IMR-90 (cell line): Measurements from ENCODE around the gene FOXK2. TPM values are rescaled to one million over a fixed set of nuclear protein-coding genes. Genes with fewer than 3 reads are reported as not detected.

ENCODE experiments used
- ATAC-seq: fragments of 200-7000 bp; cut with Tn5 transposase; 2 replicates; pipeline ENCODE4 v1.9.1; 2020; ENCODE audit warnings: low read depth, mild to moderate bottlenecking, moderate library complexity
- BruUV-seq: library from RNA; stranded (reverse); fragments of 400-500 nt; replicated peaks from 2 replicates; lab custom pipeline; 2021; lab: Mats Ljungman, UMichigan
- CTCF ChIA-PET: fragments of 300-600 bp; formaldehyde crosslinking; extraction: SDS; loops from one replicate; lab custom pipeline; 2021; ENCODE audit warnings: antibody characterized with exemption; lab: Yijun Ruan, JAX
- POLR2A ChIA-PET: fragments of 300-600 bp; sonication (Branson Sonifier 250); formaldehyde crosslinking; loops from one replicate; lab custom pipeline; 2022; ENCODE audit warnings: antibody characterized with exemption; ENCODE audit not compliant: unreplicated experiment; lab: Charles Lee
- DNase-seq: peaks from one replicate; pipeline ENCODE4 v3.0.0; 2013
- H2AFZ ChIP-seq: replicated peaks from 2 replicates; pipeline ENCODE3; 2013; ENCODE audit warnings: low read length, mild to moderate bottlenecking; ENCODE audit not compliant: poor library complexity
- H2AK5ac ChIP-seq: 2 replicates; pipeline ENCODE4 v1.6.1; 2013; ENCODE audit warnings: low read depth, low read length, inconsistent platforms
- H2AK9ac ChIP-seq: replicated peaks from 2 replicates; pipeline ENCODE3; 2013; ENCODE audit warnings: mild to moderate bottlenecking, low read depth, low read length, moderate library complexity; ENCODE audit not compliant: poor library complexity
- H2BK120ac ChIP-seq: 2 replicates; pipeline ENCODE4 v1.6.1; 2013; ENCODE audit warnings: low read depth, low read length, inconsistent platforms
- H2BK15ac ChIP-seq: 3 replicates; pipeline ENCODE4 v1.6.1; 2013; ENCODE audit warnings: low read depth, low read length, inconsistent platforms
- H2BK20ac ChIP-seq: 2 replicates; pipeline ENCODE4 v1.6.1; 2013; ENCODE audit warnings: low read depth, mild to moderate bottlenecking, inconsistent platforms, low read length, moderate library complexity
- H2BK5ac ChIP-seq: 2 replicates; pipeline ENCODE4 v1.6.1; 2013; ENCODE audit warnings: mild to moderate bottlenecking, low read depth, low read length, inconsistent platforms; ENCODE audit not compliant: poor library complexity, severe bottlenecking
- H3K14ac ChIP-seq: replicated peaks from 2 replicates; pipeline ENCODE4 v1.6.1; 2013; ENCODE audit warnings: low read depth, low read length, inconsistent platforms
- H3K18ac ChIP-seq: 2 replicates; pipeline ENCODE4 v1.6.1; 2013; ENCODE audit warnings: low read depth, low read length, control low read depth
- H3K23ac ChIP-seq: 2 replicates; pipeline ENCODE4 v1.6.1; 2013; ENCODE audit warnings: low read depth, low read length, inconsistent platforms
- H3K27ac ChIP-seq: 2 replicates; pipeline ENCODE4 v1.5.1; 2013; ENCODE audit warnings: mild to moderate bottlenecking, control low read depth, low read length; ENCODE audit not compliant: insufficient read depth
- H3K27me3 ChIP-seq: 2 replicates; pipeline ENCODE4 v1.6.1; 2013; ENCODE audit warnings: low read length; ENCODE audit not compliant: control insufficient read depth, insufficient read depth
- H3K36me3 ChIP-seq: 2 replicates; pipeline ENCODE4 v1.6.1; 2013; ENCODE audit warnings: low read length, mixed read lengths; ENCODE audit not compliant: control insufficient read depth, insufficient read depth
- H3K4ac ChIP-seq: 2 replicates; pipeline ENCODE4 v1.6.1; 2013; ENCODE audit warnings: low read depth, low read length, inconsistent platforms
- H3K4me1 ChIP-seq: 2 replicates; pipeline ENCODE4 v1.6.1; 2013; ENCODE audit warnings: low read length, mixed read lengths; ENCODE audit not compliant: control insufficient read depth, insufficient read depth
- H3K4me2 ChIP-seq: 2 replicates; pipeline ENCODE4 v1.6.1; 2013; ENCODE audit warnings: low read depth, mild to moderate bottlenecking, control low read depth, low read length, moderate library complexity
- H3K4me3 ChIP-seq: 2 replicates; pipeline ENCODE4 v1.5.1; 2013; ENCODE audit warnings: low read depth, mild to moderate bottlenecking, control low read depth, low read length, moderate library complexity; ENCODE audit not compliant: insufficient read depth
- H3K56ac ChIP-seq: 2 replicates; pipeline ENCODE4 v1.6.1; 2013; ENCODE audit warnings: low read length, inconsistent platforms; ENCODE audit not compliant: insufficient read depth; ENCODE audit errors: extremely low read depth
- H3K79me1 ChIP-seq, 2 experiments: 2 replicates each; pipeline ENCODE4 v1.6.1; 2013; ENCODE audit warnings: low read length in 2 of 2, inconsistent platforms in 1 of 2, low read depth in 1 of 2
- H3K9ac ChIP-seq: 2 replicates; pipeline ENCODE4 v1.6.1; 2013; ENCODE audit warnings: low read depth, low read length, control low read depth
- H3K9me1 ChIP-seq: 2 replicates; pipeline ENCODE4 v1.6.1; 2013; ENCODE audit warnings: low read length, inconsistent platforms; ENCODE audit not compliant: insufficient read depth
- H3K9me3 ChIP-seq: 2 replicates; pipeline ENCODE4 v1.6.1; 2013; ENCODE audit warnings: low read length; ENCODE audit not compliant: control insufficient read depth, insufficient read depth
- H4K20me1 ChIP-seq: 2 replicates; pipeline ENCODE4 v1.6.1; 2013; ENCODE audit warnings: low read length, inconsistent platforms; ENCODE audit not compliant: insufficient read depth
- H4K5ac ChIP-seq: 2 replicates; pipeline ENCODE4 v1.6.1; 2013; ENCODE audit warnings: mild to moderate bottlenecking, low read depth, low read length, control low read depth
- H4K8ac ChIP-seq, 2 experiments: 2 replicates each; pipeline ENCODE4 v1.6.1; 2013; ENCODE audit warnings: low read depth in 2 of 2, low read length in 2 of 2, control low read depth in 1 of 2, inconsistent platforms in 1 of 2
- H4K91ac ChIP-seq: 2 replicates; pipeline ENCODE4 v1.6.1; 2013; ENCODE audit warnings: low read depth, low read length, inconsistent platforms; ENCODE audit not compliant: insufficient read depth
- BHLHE40 ChIP-seq: fragments of 150-350 bp; IDR thresholded peaks from 2 replicates; pipeline ENCODE4 v1.6.1; 2016; ENCODE audit warnings: mild to moderate bottlenecking, low read depth, low read length
- CEBPB ChIP-seq: IDR thresholded peaks from 2 replicates; pipeline ENCODE4 v1.6.1; 2012; ENCODE audit warnings: low read depth, low read length, improper control_type of control experiment
- CHD1 ChIP-seq: IDR thresholded peaks from 2 replicates; pipeline ENCODE4 v1.6.1; 2012; ENCODE audit warnings: low read depth, low read length, improper control_type of control experiment
- FOS ChIP-seq: fragments of 150-350 bp; IDR thresholded peaks from 2 replicates; pipeline ENCODE4 v1.6.1; 2016; ENCODE audit warnings: low read depth, low read length
- MAFK ChIP-seq: IDR thresholded peaks from 2 replicates; pipeline ENCODE4 v1.6.1; 2012; ENCODE audit warnings: low read depth, low read length, improper control_type of control experiment
- MAZ ChIP-seq: IDR thresholded peaks from 2 replicates; pipeline ENCODE4 v1.6.1; 2012; ENCODE audit warnings: low read depth, mild to moderate bottlenecking, low read length, improper control_type of control experiment, moderate library complexity, borderline replicate concordance
- MXI1 ChIP-seq: IDR thresholded peaks from 2 replicates; pipeline ENCODE4 v1.6.1; 2012; ENCODE audit warnings: low read depth, mild to moderate bottlenecking, low read length, moderate library complexity, borderline replicate concordance
- NFE2L2 ChIP-seq: fragments of 150-350 bp; IDR thresholded peaks from 2 replicates; pipeline ENCODE4 v1.6.1; 2016; ENCODE audit warnings: low read depth, mild to moderate bottlenecking, low read length
- POLR2A ChIP-seq: IDR thresholded peaks from 2 replicates; pipeline ENCODE4 v1.6.1; 2012; ENCODE audit warnings: mild to moderate bottlenecking, low read depth, low read length
- RAD21 ChIP-seq: IDR thresholded peaks from 2 replicates; pipeline ENCODE4 v1.6.1; 2012; ENCODE audit warnings: low read length, improper control_type of control experiment
- RCOR1 ChIP-seq: IDR thresholded peaks from 2 replicates; pipeline ENCODE4 v1.6.1; 2012; ENCODE audit warnings: mild to moderate bottlenecking, low read length, improper control_type of control experiment; ENCODE audit not compliant: insufficient replicate concordance
- RFX5 ChIP-seq: IDR thresholded peaks from 2 replicates; pipeline ENCODE4 v1.8.0; 2012; ENCODE audit warnings: low read depth, mild to moderate bottlenecking, low read length, moderate library complexity
- SMC3 ChIP-seq: fragments of 150-350 bp; IDR thresholded peaks from 2 replicates; pipeline ENCODE4 v1.6.1; 2016; ENCODE audit warnings: low read depth, mild to moderate bottlenecking, antibody characterized with exemption, low read length, moderate library complexity
- USF2 ChIP-seq: fragments of 150-350 bp; IDR thresholded peaks from 2 replicates; pipeline ENCODE4 v1.6.1; 2017; ENCODE audit warnings: mild to moderate bottlenecking, antibody characterized with exemption, low read length, low read depth
- WGBS, 2 experiments: methylation state at CpG; one replicate each; pipeline versions ENCODE4 v1.1.5 to v1.1.7; 2013; ENCODE audit warnings: missing lambda C conversion rate in 2 of 2; ENCODE audit not compliant: insufficient read length in 1 of 2; ENCODE audit errors: extremely low coverage in 2 of 2; 5-methylcytosine and 5-hydroxymethylcytosine counted together
- dilution Hi-C: fragments of 300-500 bp; cut with HindIII; formaldehyde crosslinking; loops from one replicate; pipeline ENCODE4 v1.14.3; 2018; ENCODE audit warnings: low sequenced_read_pairs; ENCODE audit not compliant: unreplicated experiment
- in situ Hi-C: fragments of 300-500 bp; cut with MboI; formaldehyde crosslinking; loops from 3 replicates; pipeline ENCODE4 v1.14.3; 2019; ENCODE audit warnings: low sequenced_read_pairs, inconsistent platforms, mixed read lengths
- intact Hi-C: fragments of 100-400 bp; cut with micrococcal nuclease; formaldehyde crosslinking; loops from 2 replicates; pipeline ENCODE4 v1.10.0; 2022
- polyA plus RNA-seq, 3 experiments: library from polyadenylated mRNA; depleted of rRNA; stranded (reverse); fragments of >200 nt; gene quantifications; 2 replicates each; pipeline ENCODE4 v1.2.3, GENCODE V29; 2012; ENCODE audit warnings: low replicate concordance in 1 of 3
- total RNA-seq: library from RNA; depleted of rRNA; stranded (reverse); fragments of >200 nt; gene quantifications from 2 replicates; pipeline ENCODE4 v1.2.3, GENCODE V29; 2012
- TF ChIP-seq, protein P1 (sequence below): fragments of 150-350 bp; IDR thresholded peaks from 2 replicates; pipeline ENCODE4 v1.6.1; 2016; ENCODE audit warnings: low read depth, mild to moderate bottlenecking, low read length, moderate library complexity, borderline replicate concordance
- TF ChIP-seq, protein P2 (sequence below): conservative IDR thresholded peaks from 2 replicates; pipeline ENCODE4 v1.5.1; 2012; ENCODE audit warnings: mild to moderate bottlenecking, low read depth, low read length, improper control_type of control experiment

Gene FOXK2
- total and polyA plus RNA-seq, 2 of the 4 experiments (the other 2 are of a cell fraction): 12.5 to 20.0 TPM

DNA sequence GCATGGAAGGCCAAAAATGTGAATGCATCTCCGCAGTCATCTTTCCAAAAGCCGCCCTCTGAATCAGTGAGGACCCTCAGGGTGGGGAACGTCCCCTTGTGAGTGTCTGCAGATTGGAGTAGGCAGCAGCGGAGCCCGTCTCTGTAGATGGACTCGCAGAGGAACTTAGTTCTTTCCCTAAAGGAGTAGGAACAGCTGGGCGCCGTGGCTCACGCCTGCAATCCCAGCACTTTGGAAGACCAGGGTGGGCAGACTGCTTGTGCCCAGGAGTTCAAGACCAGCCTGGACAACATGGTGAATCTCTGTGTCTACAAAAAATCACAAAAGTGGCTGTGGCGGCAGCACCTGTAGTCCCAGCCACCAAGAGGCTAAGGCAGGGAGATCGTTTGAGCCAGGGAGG, 75.0 kb downstream of the FOXK2 start:
- Histone ChIP-seq H4K5ac (no peak overlapping the region), H3K56ac (no peak overlapping the region), H2BK120ac (no peak overlapping the region), H3K4me2 (no peak overlapping the region), H3K4ac (no peak overlapping the region), H3K23ac (no peak overlapping the region), H3K9me3 (no peaks in the 10 kb centered on the region), H3K27me3 (no peaks in the 10 kb centered on the region), H2BK20ac (no peak overlapping the region), H3K14ac (no peak overlapping the region), H2AK5ac (no peak overlapping the region), H2AFZ (no peak overlapping the region), H3K9me1 (peaks cover 10% of the 10 kb centered on the region), H2BK5ac (no peak overlapping the region), H4K91ac (no peak overlapping the region), H4K8ac (no peak overlapping the region), H3K27ac (no peak overlapping the region), H3K4me3 (no peak overlapping the region), H3K79me1 (peaks cover 11 to 59% of the 10 kb centered on the region in 2 experiments), H4K20me1 (peaks cover 14% of the 10 kb centered on the region), H2BK15ac (no peak overlapping the region), H3K9ac (no peak overlapping the region), H3K36me3 (peaks cover 45% of the 10 kb centered on the region), H3K4me1 (peaks cover 11% of the 10 kb centered on the region), H2AK9ac (no peak overlapping the region), H3K18ac (no peak overlapping the region)
- no TSS peak for BruUV-seq
- intact Hi-C loops: no loop called here
- no peak for DNase-seq
- ChIA-PET POLR2A (no interaction called here), CTCF (no interaction called here)
- ATAC-seq: no peak
- in situ Hi-C loops: no loop called here
- WGBS, 2 experiments: 100% methylated on average over 3 of the region's 11 CpGs; no CpG with 5 or more reads in 1 of the 2 experiments
- TF ChIP-seq, protein P1, sequence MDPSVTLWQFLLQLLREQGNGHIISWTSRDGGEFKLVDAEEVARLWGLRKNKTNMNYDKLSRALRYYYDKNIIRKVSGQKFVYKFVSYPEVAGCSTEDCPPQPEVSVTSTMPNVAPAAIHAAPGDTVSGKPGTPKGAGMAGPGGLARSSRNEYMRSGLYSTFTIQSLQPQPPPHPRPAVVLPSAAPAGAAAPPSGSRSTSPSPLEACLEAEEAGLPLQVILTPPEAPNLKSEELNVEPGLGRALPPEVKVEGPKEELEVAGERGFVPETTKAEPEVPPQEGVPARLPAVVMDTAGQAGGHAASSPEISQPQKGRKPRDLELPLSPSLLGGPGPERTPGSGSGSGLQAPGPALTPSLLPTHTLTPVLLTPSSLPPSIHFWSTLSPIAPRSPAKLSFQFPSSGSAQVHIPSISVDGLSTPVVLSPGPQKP: no peak
- TF ChIP-seq RCOR1 (no peak), MXI1 (no peak), RAD21 (no peak), MAFK (no peak), MAZ (no peak), BHLHE40 (no peak), SMC3 (no peak), FOS (no peak), CEBPB (no peak), NFE2L2 (no peak), CHD1 (no peak), USF2 (no peak), POLR2A (no peak), RFX5 (no peak)
- TF ChIP-seq, protein P2, sequence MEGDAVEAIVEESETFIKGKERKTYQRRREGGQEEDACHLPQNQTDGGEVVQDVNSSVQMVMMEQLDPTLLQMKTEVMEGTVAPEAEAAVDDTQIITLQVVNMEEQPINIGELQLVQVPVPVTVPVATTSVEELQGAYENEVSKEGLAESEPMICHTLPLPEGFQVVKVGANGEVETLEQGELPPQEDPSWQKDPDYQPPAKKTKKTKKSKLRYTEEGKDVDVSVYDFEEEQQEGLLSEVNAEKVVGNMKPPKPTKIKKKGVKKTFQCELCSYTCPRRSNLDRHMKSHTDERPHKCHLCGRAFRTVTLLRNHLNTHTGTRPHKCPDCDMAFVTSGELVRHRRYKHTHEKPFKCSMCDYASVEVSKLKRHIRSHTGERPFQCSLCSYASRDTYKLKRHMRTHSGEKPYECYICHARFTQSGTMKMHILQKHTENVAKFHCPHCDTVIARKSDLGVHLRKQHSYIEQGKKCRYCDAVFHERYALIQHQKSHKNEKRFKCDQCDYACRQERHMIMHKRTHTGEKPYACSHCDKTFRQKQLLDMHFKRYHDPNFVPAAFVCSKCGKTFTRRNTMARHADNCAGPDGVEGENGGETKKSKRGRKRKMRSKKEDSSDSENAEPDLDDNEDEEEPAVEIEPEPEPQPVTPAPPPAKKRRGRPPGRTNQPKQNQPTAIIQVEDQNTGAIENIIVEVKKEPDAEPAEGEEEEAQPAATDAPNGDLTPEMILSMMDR: no peak
- dilution Hi-C loops: no loop called here
